GM18951 (cell line): ENCODE measurements around the gene DOCK2.
"Not testable (repeated sequence)": the region's sequence is repeated elsewhere in the genome, so short reads cannot be mapped to it uniquely, and the experiment has no call there.

Source experiments
- POLR2A ChIP-seq: IDR thresholded peaks from 4 replicates; pipeline ENCODE4 v1.6.1; 2011; ENCODE audit warnings: mild to moderate bottlenecking; ENCODE audit not compliant: insufficient read length, insufficient read depth; ENCODE audit errors: extremely low read depth
- in situ Hi-C: fragments of 300-500 bp; cut with MboI; formaldehyde crosslinking; loops from one replicate; pipeline ENCODE4 v1.12.0; 2022; ENCODE audit warnings: low sequenced_read_pairs, mixed read lengths, inconsistent platforms; ENCODE audit not compliant: unreplicated experiment

Gene DOCK2

GRCh38 chr5:169637085-169637548 lies at the start of gene DOCK2:
DOCK2 (plus strand) TSS chr5:169637275; CDS start chr5:169637327, 52 bp downstream.
- peak; percentile 84 for TF ChIP-seq POLR2A
- in situ Hi-C loops: no loop called here

- no peak for TF ChIP-seq POLR2A
Measured at GRCh38 chr5:169590602-169591001, 46.5 kb upstream of the DOCK2 start.

GRCh38 chr5:169591636-169592035 lies 45.4 kb upstream of the DOCK2 start:
- TF ChIP-seq POLR2A: no peak
- in situ Hi-C loops: no loop called here

More at GRCh38 chr5:169590602-169591001, 46.5 kb upstream of the DOCK2 start:
- in situ Hi-C loops: no loop called here

- TF ChIP-seq POLR2A: no peak
- in situ Hi-C loops: no loop called here
Measured at GRCh38 chr5:169592937-169593650, 44.0 kb upstream of the DOCK2 start.

GRCh38 chr5:169595172-169595820 lies 41.8 kb upstream of the DOCK2 start:
- in situ Hi-C loops: no loop called here
- TF ChIP-seq POLR2A: no peak

- no peak for TF ChIP-seq POLR2A
- in situ Hi-C loops: no loop called here
Measured at GRCh38 chr5:169599451-169599850, 37.6 kb upstream of the DOCK2 start.

GRCh38 chr5:169602535-169602934 lies 34.5 kb upstream of the DOCK2 start:
- in situ Hi-C loops: no loop called here
- TF ChIP-seq POLR2A: no peak

GRCh38 chr5:169606279-169606678 lies 30.8 kb upstream of the DOCK2 start:
- in situ Hi-C loops: no loop called here
- no peak for TF ChIP-seq POLR2A

- in situ Hi-C loops: no loop called here
- no peak for TF ChIP-seq POLR2A
Measured at GRCh38 chr5:169607882-169608281, 29.2 kb upstream of the DOCK2 start.

GRCh38 chr5:169609716-169610115 lies 27.4 kb upstream of the DOCK2 start:
- in situ Hi-C loops: no loop called here
- TF ChIP-seq POLR2A: no peak

GRCh38 chr5:169610606-169611005 lies 26.5 kb upstream of the DOCK2 start:
- in situ Hi-C loops: no loop called here
- no peak for TF ChIP-seq POLR2A

- in situ Hi-C loops: no loop called here
Measured at GRCh38 chr5:169615561-169615960, 21.5 kb upstream of the DOCK2 start.

GRCh38 chr5:169624307-169624706 lies 12.8 kb upstream of the DOCK2 start:
- in situ Hi-C loops: not testable (repeated sequence)

More at GRCh38 chr5:169615561-169615960, 21.5 kb upstream of the DOCK2 start:
- TF ChIP-seq POLR2A: no peak

- no peak for TF ChIP-seq POLR2A
- in situ Hi-C loops: no loop called here
Measured at GRCh38 chr5:169626779-169627178, 10.3 kb upstream of the DOCK2 start.
